ENCODE measurements around the gene TRAF1.

- TF ChIP-seq, protein P1, sequence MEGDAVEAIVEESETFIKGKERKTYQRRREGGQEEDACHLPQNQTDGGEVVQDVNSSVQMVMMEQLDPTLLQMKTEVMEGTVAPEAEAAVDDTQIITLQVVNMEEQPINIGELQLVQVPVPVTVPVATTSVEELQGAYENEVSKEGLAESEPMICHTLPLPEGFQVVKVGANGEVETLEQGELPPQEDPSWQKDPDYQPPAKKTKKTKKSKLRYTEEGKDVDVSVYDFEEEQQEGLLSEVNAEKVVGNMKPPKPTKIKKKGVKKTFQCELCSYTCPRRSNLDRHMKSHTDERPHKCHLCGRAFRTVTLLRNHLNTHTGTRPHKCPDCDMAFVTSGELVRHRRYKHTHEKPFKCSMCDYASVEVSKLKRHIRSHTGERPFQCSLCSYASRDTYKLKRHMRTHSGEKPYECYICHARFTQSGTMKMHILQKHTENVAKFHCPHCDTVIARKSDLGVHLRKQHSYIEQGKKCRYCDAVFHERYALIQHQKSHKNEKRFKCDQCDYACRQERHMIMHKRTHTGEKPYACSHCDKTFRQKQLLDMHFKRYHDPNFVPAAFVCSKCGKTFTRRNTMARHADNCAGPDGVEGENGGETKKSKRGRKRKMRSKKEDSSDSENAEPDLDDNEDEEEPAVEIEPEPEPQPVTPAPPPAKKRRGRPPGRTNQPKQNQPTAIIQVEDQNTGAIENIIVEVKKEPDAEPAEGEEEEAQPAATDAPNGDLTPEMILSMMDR (IDR thresholded peaks at IDR 0.05 in 2 of 3, conservative IDR thresholded peaks at IDR 0.05 in 1 of 3; ENCODE audit: control insufficient read depth in 2 of 3, extremely low read depth in 1 of 3, insufficient read depth in 1 of 3, low read depth in 3 of 3, low read length in 3 of 3): no peak
- TF ChIP-seq JUND (IDR thresholded peaks at IDR 0.05; ENCODE audit: low read depth, low read length): no peak
- no peak for TF ChIP-seq POLR2A (IDR thresholded peaks at IDR 0.05; ENCODE audit: low read depth, low read length)
- TF ChIP-seq SMC3 (IDR thresholded peaks at IDR 0.05; ENCODE audit: borderline replicate concordance, low read length): no peak
- TF ChIP-seq GABPA (IDR thresholded peaks at IDR 0.05; ENCODE audit: low read depth): no peak
- no peak for TF ChIP-seq EZH2 (IDR thresholded peaks at IDR 0.05; ENCODE audit: borderline replicate concordance, control insufficient read depth, low read depth, low read length)
- no peak for TF ChIP-seq TBL1XR1 (IDR thresholded peaks at IDR 0.05; ENCODE audit: low read depth, low read length)
- TF ChIP-seq HDAC6 (IDR thresholded peaks at IDR 0.05; ENCODE audit: unreplicated experiment): no peak
- TF ChIP-seq CEBPB (IDR thresholded peaks at IDR 0.05; ENCODE audit: borderline replicate concordance in 1 of 2, low read depth in 2 of 2, low read length in 2 of 2): no peak
- TF ChIP-seq ZZZ3 (IDR thresholded peaks at IDR 0.05; ENCODE audit: control insufficient read depth, insufficient read length, low read depth): no peak
Measured at GRCh38 chr9:120950421-120951388, 24.1 kb upstream of the TRAF1 start.
